ENCODE measurements around the gene ELOB. TPM values are rescaled to one million over a fixed set of nuclear protein-coding genes. Genes with fewer than 3 reads are reported as not detected.
A peak's percentile ranks its signal among the peaks of the same experiment; 100 is the strongest.

ELOB gene
- total RNA-seq, 1 donor from 2014 or later, result 256 TPM

- Mint-ChIP-seq H3K9me3 (no peaks in the 10 kb centered on the region), H3K4me1 (ENCODE audit: low read depth) (no peaks in the 10 kb centered on the region), H3K4me3 (peak overlapping the region; percentile 45), H3K27ac (peak overlapping the region; percentile 13), H3K36me3 (ENCODE audit: low read depth) (no peaks in the 10 kb centered on the region), H3K27me3 (ENCODE audit: insufficient read depth) (no peaks in the 10 kb centered on the region)
- intact Hi-C loops (cut with micrococcal nuclease), result no loop called here
- no peak for DNase-seq (ENCODE audit: low spot score)
These were observed 40.5 kb upstream of the ELOB start for GRCh38 chr16:2817340-2818271.

DNA sequence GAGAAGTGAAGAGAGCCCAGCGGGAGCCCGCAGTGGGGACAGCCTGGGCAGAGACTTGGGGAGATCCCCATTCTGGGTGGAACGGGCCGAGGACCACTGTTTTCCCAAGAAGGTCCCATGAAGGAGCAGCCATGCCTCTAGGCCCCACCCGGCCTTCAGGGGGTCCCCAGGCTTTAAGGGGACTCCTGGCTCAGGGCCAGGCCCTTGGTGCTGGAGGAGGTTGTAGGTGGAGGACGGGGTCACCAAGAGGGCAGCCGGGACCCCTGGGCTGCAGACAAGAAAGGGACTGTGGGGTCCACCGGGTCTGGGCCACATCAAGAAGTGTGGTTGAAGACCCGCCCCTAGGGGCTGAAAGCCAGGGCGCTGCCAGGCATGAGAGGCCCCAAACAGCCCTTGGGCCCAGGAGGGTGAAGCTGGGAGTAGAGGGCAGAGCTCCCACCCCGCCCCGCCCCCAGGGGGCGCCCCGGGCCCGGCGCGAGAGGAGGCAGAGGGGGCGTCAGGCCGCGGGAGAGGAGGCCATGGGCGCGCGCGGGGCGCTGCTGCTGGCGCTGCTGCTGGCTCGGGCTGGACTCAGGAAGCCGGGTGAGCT, 39.8 kb upstream of the ELOB start, which contains the start of gene PRSS21:
Gene PRSS21, plus strand, starts transcription at position 487 of the 589 bp plus-strand sequence. Its CDS starts 32 bp downstream, at position 519.
- intact Hi-C loops (cut with micrococcal nuclease), result no loop called here
- peak within 1 kb of the TSS; percentile 45 for H3K4me3 Mint-ChIP-seq
- no peaks in the 10 kb centered on the region for H3K36me3 Mint-ChIP-seq (ENCODE audit: low read depth)
- no peak within 1 kb of the TSS for H3K27ac Mint-ChIP-seq
- no peaks in the 10 kb centered on the region for H3K27me3 Mint-ChIP-seq (ENCODE audit: insufficient read depth)
- peak; percentile 9 for DNase-seq (ENCODE audit: low spot score)
- H3K4me1 Mint-ChIP-seq (ENCODE audit: low read depth), result no peaks in the 10 kb centered on the region
- no peaks in the 10 kb centered on the region for H3K9me3 Mint-ChIP-seq

DNA sequence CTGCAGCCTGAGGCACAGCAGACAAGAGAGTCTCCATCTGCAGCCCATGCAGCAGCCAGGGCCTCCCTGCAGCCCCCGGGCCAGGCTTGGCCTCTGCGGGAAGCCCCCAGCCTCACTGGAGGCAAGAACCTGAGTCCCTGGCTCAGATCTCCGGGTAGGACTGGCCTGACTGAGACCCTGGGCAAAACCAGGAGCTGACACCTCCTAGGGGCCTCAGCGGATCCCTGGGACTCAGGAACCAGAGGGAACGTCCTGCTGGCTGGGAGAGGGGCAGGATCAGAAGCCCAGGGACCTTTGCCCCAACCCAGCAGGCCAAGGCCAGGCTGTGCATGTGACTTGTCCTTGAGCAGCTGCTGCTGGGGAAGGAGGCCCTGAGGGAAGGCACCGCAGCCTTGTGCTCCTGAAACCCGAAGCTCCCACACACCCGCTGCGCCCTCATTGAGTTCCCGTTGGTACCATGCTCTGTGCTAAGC, 38.3 kb upstream of the ELOB start:
- intact Hi-C loops (cut with micrococcal nuclease), result no loop called here
- Mint-ChIP-seq H3K9me3 (no peaks in the 10 kb centered on the region), H3K27ac (no peak overlapping the region), H3K27me3 (ENCODE audit: insufficient read depth) (no peaks in the 10 kb centered on the region), H3K36me3 (ENCODE audit: low read depth) (no peaks in the 10 kb centered on the region), H3K4me3 (no peak overlapping the region), H3K4me1 (ENCODE audit: low read depth) (no peaks in the 10 kb centered on the region)
- no peak for DNase-seq (ENCODE audit: low spot score)

DNA sequence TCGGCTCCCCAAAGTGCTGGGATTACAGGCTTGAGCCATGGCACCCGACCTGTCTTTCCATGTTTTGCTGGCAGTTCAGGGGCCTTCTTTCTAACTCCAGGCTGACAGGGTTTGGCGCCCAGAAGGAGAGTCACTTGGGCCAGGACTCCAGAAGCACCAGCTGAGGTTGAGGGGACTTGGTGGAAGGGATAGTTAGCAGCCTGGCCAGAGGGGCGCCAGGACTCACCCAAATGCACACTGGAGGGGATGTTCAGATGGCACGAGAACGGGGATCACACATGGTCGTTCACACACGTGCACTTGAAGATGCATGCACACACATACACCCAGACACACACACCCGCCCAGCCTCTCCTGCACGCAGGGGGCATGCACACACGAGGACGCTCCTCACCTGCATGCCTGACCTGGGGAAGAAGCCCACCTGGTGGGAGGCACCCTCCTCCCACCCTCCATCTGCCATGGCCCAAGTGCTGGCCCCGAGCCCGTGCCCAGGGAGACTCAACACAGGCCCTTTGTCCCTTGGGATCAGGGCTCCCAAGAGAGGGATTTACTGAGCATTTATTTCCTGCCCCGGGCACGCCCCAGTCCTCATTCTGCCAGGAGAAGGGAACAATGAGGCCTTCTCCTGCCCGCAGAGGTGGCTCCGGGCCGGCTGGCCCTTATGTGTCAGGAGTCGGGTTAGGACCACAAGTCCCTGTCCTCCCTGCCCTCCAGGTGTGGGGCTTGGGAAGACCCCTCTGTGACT, 37.6 kb upstream of the ELOB start:
- H3K4me3 Mint-ChIP-seq, result no peak overlapping the region
- no peaks in the 10 kb centered on the region for H3K4me1 Mint-ChIP-seq (ENCODE audit: low read depth)
- no peaks in the 10 kb centered on the region for H3K9me3 Mint-ChIP-seq
- intact Hi-C loops (cut with micrococcal nuclease), result no loop called here
- H3K27me3 Mint-ChIP-seq (ENCODE audit: insufficient read depth), result peaks cover 2% of the 10 kb centered on the region
- no peak for DNase-seq (ENCODE audit: low spot score)
- no peak overlapping the region for H3K27ac Mint-ChIP-seq
- H3K36me3 Mint-ChIP-seq (ENCODE audit: low read depth), result no peaks in the 10 kb centered on the region

DNA sequence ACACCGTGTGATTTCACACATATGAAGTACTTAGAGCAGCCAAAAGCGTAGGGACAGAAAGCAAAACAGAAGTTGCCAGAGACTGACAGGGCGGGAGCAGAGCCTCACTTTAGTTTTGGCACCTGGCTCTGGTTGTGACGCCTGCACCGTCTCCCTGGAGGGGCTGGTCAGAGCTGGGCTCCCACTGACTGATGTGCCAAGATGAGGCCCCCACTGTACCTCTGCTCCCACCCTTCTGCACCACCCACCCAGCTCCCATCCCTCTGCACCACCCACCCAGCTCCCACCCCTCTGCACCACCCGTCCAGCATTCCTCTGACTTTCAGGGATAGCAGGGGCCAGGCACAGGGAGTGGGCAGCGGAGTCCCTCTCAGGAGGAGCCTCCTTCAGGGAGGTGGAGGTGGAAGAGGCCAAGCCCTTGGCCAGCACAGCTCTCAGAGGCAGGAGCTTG, 36.7 kb upstream of the ELOB start:
- peaks cover 2% of the 10 kb centered on the region for H3K27me3 Mint-ChIP-seq (ENCODE audit: insufficient read depth)
- intact Hi-C loops (cut with micrococcal nuclease), result no loop called here
- no peaks in the 10 kb centered on the region for H3K9me3 Mint-ChIP-seq
- no peak for DNase-seq (ENCODE audit: low spot score)
- no peak overlapping the region for H3K4me3 Mint-ChIP-seq
- no peak overlapping the region for H3K27ac Mint-ChIP-seq
- H3K36me3 Mint-ChIP-seq (ENCODE audit: low read depth), result no peaks in the 10 kb centered on the region
- no peaks in the 10 kb centered on the region for H3K4me1 Mint-ChIP-seq (ENCODE audit: low read depth)

DNA sequence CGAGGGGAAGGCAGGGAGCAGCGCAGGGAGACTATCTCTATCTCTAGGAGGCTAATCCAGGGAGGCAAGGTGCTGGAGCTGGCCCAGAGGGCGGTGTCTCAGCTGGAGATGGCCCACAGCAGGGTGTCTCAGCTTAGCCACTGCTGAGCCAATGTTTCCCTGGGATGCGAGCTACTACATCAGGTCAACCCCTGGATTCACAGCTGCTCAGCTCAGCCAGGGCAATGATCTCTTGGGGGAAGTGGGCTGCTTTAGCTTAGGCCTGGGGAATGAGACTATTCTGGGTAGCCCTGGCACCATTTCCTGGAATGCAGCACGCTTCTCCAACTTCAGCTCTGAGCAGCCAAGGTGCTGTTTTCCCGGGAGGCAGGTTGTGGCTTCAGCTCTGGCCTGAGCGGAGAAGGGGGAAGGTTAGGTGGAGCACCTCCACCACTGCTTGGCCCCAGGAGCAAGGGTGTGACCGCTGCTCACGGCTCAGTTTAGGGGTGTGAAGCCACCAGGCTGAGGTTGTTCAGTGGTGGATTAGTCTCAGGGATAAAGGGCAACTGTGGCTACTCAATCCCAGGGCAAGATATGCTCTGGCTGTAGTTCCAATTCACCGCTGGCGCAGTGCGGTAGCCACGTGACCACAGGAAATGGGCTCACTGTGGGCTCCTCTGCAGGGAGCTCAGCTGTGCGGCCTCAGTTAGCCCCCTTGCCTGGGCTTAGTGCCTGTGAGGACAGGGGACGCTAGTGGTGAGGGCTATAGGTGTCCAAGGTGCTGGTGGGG, 34.8 kb upstream of the ELOB start:
- Mint-ChIP-seq H3K4me3 (no peak overlapping the region), H3K4me1 (ENCODE audit: low read depth) (no peaks in the 10 kb centered on the region), H3K27me3 (ENCODE audit: insufficient read depth) (peaks cover 2% of the 10 kb centered on the region), H3K36me3 (ENCODE audit: low read depth) (no peaks in the 10 kb centered on the region), H3K9me3 (no peaks in the 10 kb centered on the region), H3K27ac (no peak overlapping the region)
- no peak for DNase-seq (ENCODE audit: low spot score)
- intact Hi-C loops (cut with micrococcal nuclease), result no loop called here

DNA sequence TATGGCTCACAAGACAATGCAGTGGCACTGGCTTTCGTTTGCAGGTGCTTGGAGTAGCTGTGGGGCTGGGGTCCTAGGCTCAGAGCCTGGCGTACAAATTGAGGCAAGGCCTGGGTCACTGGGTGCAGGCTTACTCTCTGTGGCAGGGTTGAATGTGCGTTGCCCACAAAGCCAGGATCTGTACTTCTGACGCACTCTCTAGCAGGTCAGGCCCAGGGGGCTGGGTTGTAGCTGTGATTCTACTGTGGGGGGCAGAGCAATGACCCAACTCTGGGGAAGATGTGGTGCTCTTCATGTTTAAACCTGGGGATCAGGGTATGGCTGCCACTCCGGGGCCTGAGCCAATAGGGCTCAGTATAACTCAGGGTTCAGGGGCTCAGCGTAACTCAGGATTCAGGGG, 33.6 kb upstream of the ELOB start:
- Mint-ChIP-seq H3K4me1 (ENCODE audit: low read depth) (no peaks in the 10 kb centered on the region), H3K9me3 (no peaks in the 10 kb centered on the region), H3K27me3 (ENCODE audit: insufficient read depth) (peaks cover 2% of the 10 kb centered on the region), H3K36me3 (ENCODE audit: low read depth) (no peaks in the 10 kb centered on the region), H3K27ac (no peak overlapping the region), H3K4me3 (no peak overlapping the region)
- no peak for DNase-seq (ENCODE audit: low spot score)
- intact Hi-C loops (cut with micrococcal nuclease), result no loop called here

DNA sequence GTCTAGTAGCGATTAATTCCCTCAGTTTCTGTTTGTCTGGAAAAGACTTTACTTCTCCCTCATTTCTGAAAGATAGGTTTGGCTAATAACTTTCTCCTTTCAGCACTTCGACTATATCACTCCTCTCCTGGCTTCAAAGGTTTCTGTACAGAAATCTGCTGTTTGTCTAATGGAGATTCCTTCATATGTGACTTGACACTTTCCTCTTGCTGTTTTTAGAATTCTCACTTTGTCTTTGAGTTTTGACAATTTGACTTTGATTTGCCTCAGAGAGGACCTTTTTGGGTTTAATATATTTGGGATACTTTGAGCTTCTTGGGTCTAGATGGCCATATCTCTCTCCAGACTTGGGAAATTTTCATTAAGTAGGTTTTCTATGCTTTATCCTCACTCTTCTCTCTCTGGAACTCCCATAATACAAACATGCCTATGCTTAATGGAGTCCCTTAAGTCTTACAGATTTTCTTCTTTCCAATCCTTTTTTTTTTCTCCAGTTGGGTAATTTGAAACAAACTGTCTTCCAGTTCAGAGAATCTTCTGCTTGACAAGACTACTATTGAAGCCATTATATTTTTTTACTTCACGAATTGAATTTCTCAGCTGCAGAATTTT, 32.2 kb upstream of the ELOB start:
- Mint-ChIP-seq H3K4me3 (no peak overlapping the region), H3K36me3 (ENCODE audit: low read depth) (no peaks in the 10 kb centered on the region), H3K27ac (no peak overlapping the region), H3K27me3 (ENCODE audit: insufficient read depth) (peaks cover 5% of the 10 kb centered on the region), H3K4me1 (ENCODE audit: low read depth) (no peaks in the 10 kb centered on the region), H3K9me3 (no peaks in the 10 kb centered on the region)
- intact Hi-C loops (cut with micrococcal nuclease), result no loop called here
- DNase-seq (ENCODE audit: low spot score), result no peak

DNA sequence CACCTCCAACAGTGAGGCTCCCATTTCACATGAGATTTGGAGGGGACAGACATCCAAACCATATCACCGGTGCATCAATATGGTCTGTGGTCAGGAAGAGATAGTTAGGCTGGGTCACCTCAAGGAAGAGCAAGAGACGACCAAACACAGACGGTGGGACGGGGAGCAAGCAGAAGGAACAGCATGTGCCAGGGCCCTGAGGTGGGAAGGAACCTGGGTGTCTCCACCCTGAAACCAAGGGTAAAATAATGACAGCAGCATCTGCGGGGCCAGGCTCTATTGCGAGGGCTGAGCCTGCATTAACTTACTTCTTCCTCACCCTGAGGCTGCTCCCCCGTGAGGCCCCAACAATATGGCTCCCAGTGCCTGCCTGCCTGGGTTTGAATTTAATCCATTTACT, 31.1 kb upstream of the ELOB start:
- H3K4me3 Mint-ChIP-seq, result no peak overlapping the region
- no peak for DNase-seq (ENCODE audit: low spot score)
- no peaks in the 10 kb centered on the region for H3K36me3 Mint-ChIP-seq (ENCODE audit: low read depth)
- H3K4me1 Mint-ChIP-seq (ENCODE audit: low read depth), result no peaks in the 10 kb centered on the region
- H3K9me3 Mint-ChIP-seq, result peaks cover 5% of the 10 kb centered on the region
- intact Hi-C loops (cut with micrococcal nuclease), result no loop called here
- H3K27me3 Mint-ChIP-seq (ENCODE audit: insufficient read depth), result peaks cover 9% of the 10 kb centered on the region
- H3K27ac Mint-ChIP-seq, result no peak overlapping the region

DNA sequence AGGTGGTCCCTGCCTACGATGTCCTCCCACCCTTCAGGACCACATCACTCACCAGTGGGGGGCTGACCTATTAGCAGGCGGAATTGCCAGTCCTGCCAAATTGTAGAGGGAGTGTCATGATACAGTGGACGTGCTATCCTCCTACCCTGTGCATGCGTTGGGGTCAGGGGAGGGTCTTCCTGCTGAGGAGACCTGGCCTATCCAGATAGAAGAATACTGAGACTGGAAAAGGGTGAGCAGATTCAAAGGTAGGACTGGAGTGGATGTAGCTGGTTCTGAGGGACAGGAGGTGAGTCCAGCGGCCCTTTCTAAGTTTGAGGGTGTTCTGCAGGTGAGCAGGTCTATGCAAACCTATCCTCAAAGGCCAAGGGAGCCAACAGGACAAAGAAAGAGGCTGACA, 29.2 kb upstream of the ELOB start:
- DNase-seq (ENCODE audit: low spot score), result no peak
- Mint-ChIP-seq H3K4me1 (ENCODE audit: low read depth) (no peaks in the 10 kb centered on the region), H3K9me3 (peaks cover 5% of the 10 kb centered on the region)

DNA sequence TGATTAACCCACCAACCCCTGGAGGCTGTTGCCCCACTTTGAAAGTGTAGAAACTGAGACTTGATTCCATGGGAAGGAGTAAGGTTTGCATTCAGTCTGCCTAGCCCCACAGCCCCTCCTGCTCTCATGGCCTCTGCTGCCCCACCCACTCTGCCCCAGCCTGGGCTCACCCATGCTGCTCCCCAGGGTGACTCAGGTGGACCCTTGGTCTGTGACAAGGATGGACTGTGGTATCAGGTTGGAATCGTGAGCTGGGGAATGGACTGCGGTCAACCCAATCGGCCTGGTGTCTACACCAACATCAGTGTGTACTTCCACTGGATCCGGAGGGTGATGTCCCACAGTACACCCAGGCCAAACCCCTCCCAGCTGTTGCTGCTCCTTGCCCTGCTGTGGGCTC, 27.6 kb upstream of the ELOB start:
- peaks cover 7% of the 10 kb centered on the region for H3K27me3 Mint-ChIP-seq (ENCODE audit: insufficient read depth)
- H3K36me3 Mint-ChIP-seq (ENCODE audit: low read depth), result no peaks in the 10 kb centered on the region
- H3K9me3 Mint-ChIP-seq, result peaks cover 5% of the 10 kb centered on the region
- intact Hi-C loops (cut with micrococcal nuclease), result no loop called here
- H3K27ac Mint-ChIP-seq, result no peak overlapping the region
- no peak for DNase-seq (ENCODE audit: low spot score)
- no peak overlapping the region for H3K4me3 Mint-ChIP-seq
- no peaks in the 10 kb centered on the region for H3K4me1 Mint-ChIP-seq (ENCODE audit: low read depth)

More for the DNA sequence above, 29.2 kb upstream of the ELOB start:
- H3K27ac Mint-ChIP-seq, result no peak overlapping the region
- intact Hi-C loops (cut with micrococcal nuclease), result no loop called here
- no peak overlapping the region for H3K4me3 Mint-ChIP-seq
- H3K36me3 Mint-ChIP-seq (ENCODE audit: low read depth), result no peaks in the 10 kb centered on the region
- H3K27me3 Mint-ChIP-seq (ENCODE audit: insufficient read depth), result peaks cover 9% of the 10 kb centered on the region
